Fibroblast of peridontal ligament (primary cell): ENCODE data around the gene NPNT.
"Not testable (repeated sequence)": the region's sequence is repeated elsewhere in the genome, so short reads cannot be mapped to it uniquely, and the experiment has no call there.

Source experiments
- DNase-seq: peaks from one replicate; pipeline ENCODE4 v3.0.0-alpha.2; 2010; ENCODE audit errors: extremely low read depth

NPNT gene

DNA sequence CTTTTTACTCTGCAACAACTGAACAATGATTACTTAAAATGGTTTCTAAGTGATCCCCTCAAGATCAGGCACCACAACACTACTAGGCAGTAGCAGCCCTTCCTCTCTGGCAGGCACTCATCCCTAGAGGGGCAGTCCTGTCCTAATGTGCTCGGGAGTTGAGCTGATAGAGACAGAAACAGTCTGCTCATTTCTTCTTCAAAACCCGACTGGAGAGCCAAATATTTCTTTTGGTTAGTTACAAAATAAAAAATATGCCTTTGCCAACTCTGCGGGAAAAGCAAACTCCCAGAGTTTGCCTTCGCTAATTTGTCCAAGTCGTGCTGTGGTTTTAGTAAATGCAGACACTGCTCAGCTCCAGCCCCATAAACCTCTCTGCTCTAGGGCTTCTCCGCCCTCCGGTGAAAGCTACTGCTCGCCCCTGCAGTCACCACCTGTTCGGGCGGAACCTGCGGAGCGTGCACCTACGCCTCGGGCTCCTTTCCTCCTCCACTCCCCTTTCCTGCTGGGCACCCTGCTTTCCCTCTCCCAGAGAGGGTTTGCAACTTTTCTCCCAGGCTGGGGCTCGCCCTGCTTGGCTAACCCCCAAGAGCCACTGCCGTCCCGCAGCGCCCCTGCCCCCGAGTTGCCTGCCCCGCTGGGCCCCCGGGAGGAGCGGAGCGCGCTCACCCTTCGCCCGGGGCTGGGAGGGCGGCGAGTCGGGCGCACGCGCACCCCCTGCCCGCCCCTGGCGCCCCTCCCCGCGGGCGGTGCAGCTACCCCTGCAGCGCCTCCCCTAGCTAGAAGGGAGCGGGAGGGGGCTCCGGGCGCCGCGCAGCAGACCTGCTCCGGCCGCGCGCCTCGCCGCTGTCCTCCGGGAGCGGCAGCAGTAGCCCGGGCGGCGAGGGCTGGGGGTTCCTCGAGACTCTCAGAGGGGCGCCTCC lies at the start of gene NPNT:
NPNT (plus strand) TSS at position 812 of the 923 bp plus-strand sequence. CDS start 182 bp downstream, outside the sequence.
- DNase-seq: peak; percentile 69

DNA sequence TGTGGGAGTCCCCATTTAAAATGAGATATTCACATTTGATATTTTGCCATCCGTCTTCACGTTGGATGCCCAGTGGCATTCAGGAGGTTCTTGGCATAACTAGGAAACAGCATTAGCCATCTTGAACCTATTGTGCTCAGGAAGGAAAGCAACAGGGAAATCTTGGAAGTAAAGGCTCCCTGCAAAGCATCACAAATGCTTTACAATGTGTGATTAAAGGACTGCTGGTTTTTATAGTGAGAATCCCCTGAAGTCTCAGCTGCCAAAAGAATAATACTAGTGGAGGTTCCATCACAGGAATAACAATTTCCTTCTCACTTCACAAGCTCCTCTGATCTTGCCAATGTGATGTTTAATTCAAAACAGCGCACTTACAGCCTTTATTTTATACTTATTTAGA lies 49.7 kb upstream of the NPNT start:
- no peak for DNase-seq

DNA sequence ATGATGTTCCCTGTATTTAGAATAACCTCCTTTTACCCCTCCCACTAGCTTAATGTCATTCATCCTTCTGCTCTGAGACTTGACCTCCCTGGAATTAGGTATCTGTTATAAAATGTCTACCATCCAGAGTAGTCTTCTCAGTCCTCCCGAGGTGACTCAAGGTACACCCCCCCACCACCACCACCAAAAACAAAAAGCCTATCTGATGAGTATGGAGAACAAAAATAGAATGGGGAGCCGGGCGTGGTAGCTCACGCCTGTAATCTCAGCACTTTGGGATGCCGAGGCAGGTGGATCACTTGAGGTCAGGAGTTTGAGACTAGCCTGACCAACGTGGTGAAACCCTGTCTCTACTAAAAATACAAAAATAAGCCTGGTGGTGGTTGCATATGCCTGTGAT lies 46.9 kb upstream of the NPNT start:
- DNase-seq: not testable (repeated sequence)

DNA sequence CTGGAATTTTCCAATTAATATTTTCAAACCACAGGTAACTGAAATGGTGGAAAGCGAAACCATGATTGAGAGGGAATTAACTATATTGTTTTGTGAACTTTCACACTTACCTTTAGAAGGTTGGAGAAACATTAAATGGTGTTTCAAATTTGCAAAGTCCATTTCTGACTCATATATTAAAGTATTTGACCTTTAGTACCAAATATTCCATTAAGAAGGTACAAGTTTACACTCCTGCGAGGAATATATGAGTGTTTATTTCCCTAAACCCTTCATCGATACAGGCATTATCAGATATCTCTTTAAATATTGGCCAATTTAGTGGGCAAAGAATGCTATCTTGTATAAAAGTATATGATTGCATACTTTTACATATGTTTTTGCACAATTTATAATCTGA lies 44.1 kb upstream of the NPNT start:
- DNase-seq: no peak

DNA sequence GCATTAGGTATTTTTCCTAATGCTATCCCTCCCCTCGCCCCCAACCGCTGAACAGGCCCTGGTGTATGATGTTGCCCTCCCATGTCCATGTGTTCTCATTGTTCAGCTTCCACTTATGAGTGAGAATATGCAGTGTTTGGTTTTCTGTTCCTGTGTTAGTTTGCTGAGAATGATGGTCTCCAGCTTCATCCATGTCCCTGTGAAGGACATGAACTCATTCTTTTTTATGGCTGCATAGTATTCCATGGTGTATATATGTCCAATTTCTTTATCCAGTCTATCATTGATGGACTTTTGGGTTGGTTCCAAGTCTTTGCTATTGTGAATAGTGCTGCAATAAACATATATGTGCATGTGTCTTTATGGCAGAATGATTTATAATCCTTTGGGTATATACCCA lies 43.0 kb upstream of the NPNT start:
- not testable (repeated sequence) for DNase-seq

DNA sequence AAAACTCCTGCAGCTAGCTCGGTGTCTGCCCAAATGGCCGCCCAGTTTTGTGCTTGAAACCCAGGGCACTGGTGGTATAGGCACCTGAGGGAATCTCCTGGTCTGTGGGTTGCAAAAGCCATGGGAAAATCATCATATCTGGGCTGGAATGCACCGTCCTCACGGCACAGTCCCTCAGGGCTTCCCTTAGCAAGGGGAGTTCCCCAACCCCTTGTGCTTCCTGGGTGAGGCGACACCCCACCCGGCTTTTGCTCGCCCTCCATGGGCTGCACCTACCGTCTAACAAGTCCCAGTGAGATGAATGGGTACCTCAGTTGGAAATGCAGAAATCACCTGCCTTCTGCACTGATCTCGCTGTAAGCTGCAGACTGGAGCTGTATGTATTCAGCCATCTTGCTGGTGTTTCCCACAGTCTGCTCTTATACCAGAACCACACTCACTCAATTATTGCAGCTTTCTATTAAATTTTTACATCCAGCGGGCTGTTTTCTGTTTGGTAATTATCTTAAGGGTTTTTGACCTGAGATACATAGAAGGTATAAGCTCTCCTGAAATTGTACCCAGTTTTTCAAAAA lies 36.7 kb upstream of the NPNT start:
- DNase-seq: no peak

DNA sequence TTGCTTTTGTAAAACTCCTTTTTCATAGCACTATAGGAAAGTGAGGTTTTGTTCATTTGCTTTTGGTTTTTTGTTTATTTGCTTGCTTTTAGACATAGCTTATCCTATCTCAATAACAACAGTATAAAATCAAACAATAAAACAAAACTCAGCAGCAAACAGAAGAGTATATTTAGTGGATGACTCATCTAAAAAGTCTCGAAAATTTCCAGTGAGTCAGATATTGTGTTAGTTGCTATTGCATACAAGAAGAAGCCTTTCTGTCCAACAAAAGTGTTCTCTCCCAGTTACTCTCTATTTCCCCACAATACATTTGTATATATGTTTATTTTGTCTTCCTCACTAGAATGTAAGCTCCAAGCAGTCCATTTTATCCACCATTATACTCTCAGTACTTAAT lies 36.0 kb upstream of the NPNT start:
- DNase-seq: peak; percentile 85

DNA sequence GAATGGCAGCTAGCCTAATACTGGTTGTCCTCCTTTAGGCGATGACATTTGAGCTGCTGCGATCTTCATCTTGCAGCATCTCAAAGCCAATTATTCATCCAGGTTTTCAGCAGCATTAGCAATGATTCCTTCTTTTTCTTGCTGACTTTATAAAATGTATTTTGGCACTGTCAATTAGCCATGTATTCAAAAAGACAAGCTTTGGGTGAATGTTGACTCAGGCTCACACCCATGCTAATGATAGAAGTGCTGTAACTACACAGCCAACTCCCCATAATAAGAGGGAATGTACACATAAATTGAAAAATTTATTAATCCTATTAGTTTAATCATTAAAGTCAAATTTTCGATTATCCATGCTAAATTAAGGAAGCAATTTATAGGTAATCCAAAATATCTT lies 24.3 kb upstream of the NPNT start:
- no peak for DNase-seq

DNA sequence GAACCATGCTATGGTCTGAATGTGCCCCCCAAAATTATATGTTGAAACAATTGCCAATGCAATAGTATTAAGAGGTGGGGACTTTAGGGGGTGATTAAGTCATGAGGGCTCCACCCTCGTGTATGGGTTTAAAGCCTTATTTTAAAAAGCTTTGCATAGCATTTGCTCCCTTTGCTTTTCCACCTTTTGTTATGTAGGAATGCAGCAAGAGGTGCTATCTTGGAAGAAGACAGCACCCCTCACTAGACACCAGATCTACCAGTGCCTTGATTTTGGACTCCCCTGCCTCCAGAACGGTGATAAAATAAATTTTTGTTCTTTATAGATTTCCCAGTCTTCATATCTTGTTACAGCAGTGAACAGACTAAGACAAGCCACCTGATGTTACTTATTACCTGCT lies 23.3 kb upstream of the NPNT start:
- DNase-seq: no peak

GRCh38 chr4:105875233-105875632 lies 20.0 kb upstream of the NPNT start:
- DNase-seq: no peak

DNA sequence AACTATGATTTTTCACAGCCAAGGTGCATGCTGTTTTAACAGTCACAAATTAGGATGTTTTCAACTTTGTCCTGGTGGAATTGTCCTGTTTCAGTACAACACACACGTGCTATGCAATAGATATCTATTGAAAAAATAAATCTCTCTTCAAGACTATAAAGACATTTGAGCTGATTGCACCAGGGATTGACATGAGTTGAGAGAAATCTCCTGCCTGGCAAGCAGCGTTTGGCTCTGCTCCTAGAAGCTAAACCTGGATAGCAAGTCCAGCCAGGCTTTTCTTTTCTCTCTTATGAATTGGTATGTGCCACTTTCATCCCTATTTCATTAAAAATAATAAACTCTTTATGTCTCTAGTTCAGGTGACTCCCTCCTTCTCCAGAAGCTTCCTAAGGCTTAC lies 16.6 kb upstream of the NPNT start:
- no peak for DNase-seq

- no peak for DNase-seq
These were observed 7.8 kb upstream of the NPNT start for GRCh38 chr4:105887508-105887907.

GRCh38 chr4:105895583-105896460 lies 551 bp downstream of the NPNT start:
- no peak for DNase-seq

DNA sequence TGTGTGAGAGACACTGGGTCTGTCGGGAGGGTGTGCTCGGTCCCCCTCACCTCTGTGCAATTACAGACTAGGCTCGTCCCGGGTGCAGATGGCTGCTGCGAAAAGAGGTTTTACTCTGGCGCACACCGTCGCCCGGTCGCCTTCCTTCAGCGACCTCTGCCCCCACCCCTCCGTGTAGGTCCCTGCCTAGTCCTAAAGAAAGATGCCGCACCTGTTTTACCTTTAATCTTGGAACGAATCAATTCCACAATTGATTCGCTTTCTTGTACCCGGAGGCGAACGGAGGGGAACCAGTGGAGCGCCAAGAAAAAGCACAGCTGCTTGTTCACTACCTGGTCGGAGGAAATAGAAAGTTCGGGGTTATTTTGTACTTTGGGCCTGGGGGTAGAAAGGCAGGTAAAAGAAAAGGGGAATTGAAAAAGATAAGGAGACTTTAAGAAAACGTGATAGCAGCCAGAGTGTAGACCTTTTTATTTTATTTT lies 1.2 kb downstream of the NPNT start:
- DNase-seq: no peak

DNA sequence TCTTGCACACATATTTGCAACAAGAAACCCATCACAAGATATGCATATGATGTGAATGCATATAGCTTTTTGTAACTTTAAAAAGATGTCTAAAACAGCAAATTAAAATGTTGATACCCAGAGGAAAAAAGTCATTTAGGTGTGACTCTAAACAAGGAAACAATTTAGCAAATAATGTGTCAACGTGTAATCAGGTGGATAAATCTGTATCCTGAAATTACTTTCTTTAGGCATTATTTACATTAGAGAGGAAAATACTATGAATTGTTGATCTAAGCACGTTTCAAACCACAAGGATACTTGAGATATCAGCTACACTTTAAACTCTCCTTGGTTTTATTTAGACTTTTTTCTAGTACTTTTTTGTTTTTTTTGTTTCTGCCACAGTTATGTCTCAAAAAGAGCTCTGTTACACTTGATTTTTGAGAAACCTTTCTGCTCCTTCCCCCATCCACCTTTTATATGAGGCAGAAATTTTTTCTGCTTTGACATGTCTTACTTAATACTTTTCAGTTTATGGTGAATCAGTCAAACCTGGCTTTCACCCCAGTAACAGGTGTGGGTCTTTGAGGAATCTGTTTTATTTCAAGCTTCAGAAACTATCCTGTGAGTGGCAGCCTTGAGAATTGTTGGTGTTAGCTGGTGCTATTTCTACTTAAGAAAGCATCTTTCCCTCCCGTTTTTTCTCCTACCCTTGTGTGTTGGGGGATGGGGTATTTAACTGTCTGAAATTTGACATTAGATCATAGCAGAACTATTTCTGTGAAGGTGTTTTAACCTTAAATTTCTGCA lies 1.9 kb downstream of the NPNT start:
- DNase-seq: no peak

DNA sequence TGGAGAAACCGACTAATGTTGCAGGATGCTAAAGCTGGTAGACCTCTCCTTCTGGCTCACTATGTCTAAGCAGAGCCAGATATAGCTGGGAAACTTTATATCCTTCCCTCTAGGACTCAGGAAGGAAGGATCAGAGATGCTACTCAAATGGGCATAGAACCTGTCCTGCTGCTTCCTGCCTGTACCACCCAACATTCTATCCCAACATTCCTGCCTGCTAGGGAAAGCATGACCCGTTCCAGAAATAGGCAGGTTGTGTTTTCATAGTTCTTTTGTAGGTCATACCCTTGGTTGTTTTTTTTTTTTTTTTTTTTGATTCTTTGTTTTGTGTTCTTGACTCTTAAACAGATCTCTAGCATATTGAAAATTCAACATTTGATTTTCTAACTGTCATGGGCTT lies 5.3 kb downstream of the NPNT start:
- DNase-seq: no peak

DNA sequence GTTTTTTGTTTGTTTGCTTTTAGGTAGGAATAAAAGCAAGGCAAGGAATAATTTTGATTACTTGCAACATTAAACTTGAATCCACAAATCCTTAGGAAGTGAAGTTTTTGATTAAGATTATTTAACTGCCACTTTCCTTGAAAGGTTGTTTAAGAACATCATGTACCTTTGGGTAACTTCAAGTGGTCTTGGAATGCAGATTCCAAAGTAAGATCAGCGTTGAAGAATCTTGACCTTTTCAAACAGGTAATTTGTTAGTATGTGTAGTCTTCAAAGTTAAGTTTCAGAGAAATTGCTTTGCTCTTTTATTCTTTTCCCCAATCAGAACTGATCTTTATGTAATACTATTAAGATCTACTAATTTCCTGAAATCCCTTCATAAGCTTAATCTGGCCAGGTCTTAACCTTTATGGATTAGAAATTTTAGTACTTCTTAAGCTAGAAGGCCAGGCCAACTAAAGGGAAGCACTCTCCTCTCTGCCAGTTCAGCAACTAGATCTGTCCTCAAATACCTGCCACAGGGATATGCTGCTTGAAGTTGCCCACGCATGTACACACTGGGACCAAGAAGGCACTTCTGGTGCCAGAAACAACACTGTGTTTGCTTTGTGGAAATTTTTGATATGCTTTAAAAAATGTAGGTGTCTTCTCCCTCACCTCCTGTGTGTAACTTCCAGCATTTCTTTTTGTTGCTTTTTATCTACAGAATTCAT lies 7.4 kb downstream of the NPNT start:
- no peak for DNase-seq

GRCh38 chr4:105909787-105910281 lies 14.6 kb downstream of the NPNT start:
- DNase-seq: no peak

- DNase-seq: no peak
These were observed 16.2 kb downstream of the NPNT start for GRCh38 chr4:105911426-105911825.

DNA sequence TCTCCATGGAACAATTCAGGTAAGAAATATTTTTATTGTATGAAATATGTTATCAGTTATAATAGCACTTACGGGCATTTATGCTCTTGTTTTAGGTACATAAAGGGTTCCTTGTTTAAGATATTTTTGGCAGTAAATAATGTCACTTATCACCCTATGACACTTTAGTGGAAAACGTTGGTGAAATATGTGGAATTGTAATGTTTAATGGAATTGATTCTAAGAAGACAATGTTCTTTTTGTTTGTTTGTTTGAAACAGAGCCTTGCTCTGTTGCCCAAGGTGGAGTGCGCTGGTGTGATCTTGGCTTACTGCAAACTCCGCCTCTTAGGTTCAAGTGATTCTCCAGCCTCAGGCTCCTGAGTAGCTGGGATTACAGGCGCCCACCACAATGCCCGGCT lies 17.4 kb downstream of the NPNT start:
- DNase-seq: no peak
